Motor neuron (in vitro differentiated cells): ENCODE data around the gene RFX6. TPM values are rescaled to one million over a fixed set of nuclear protein-coding genes. Genes with fewer than 3 reads are reported as not detected.
A peak's percentile ranks its signal among the peaks of the same experiment; 100 is the strongest.

Experiments
- ATAC-seq, 8 experiments: fragments of 200-7000 bp; cut with Tn5 transposase; replicated peaks in 6 of 8; 2 replicates each; pipeline ENCODE4 v1.8.0; 2021; ENCODE audit warnings: mild to moderate bottlenecking in 8 of 8, moderate library complexity in 8 of 8
- H3K27ac ChIP-seq, 2 donors: fragments of 250-450 bp; sonication (Bioruptor Pico); 2 replicates each; pipeline ENCODE4 v1.9.0; 2021; ENCODE audit warnings: antibody characterized with exemption in 2 of 2, mild to moderate bottlenecking in 2 of 2, moderate library complexity in 1 of 2
- H3K4me1 ChIP-seq, 2 donors: fragments of 250-450 bp; sonication (Bioruptor Pico); replicated peaks in 1 of 2; 2 replicates each; pipeline ENCODE4 v1.6.1; 2021; ENCODE audit warnings: antibody characterized with exemption in 2 of 2, mild to moderate bottlenecking in 2 of 2, moderate library complexity in 1 of 2
- H3K4me3 ChIP-seq, 5 donors: fragments of 250-450 bp; sonication (Bioruptor Pico); 2 replicates each; pipeline ENCODE4 v1.9.0; 2021; ENCODE audit warnings: antibody characterized with exemption in 5 of 5, mild to moderate bottlenecking in 5 of 5, moderate library complexity in 4 of 5
- WGBS, 10 experiments: fragments of 450-650 bp; shearing (Covaris generic); methylation state at CpG; one replicate each; pipeline ENCODE4 v1.0.0; 2022; 5-methylcytosine and 5-hydroxymethylcytosine counted together
- in situ Hi-C, 9 experiments: fragments of 400-800 bp; cut with MboI; loops; one replicate each; pipeline ENCODE4 v1.15.0; 2021; ENCODE audit warnings: low sequenced_read_pairs in 9 of 9, low pct_unique_long_range_greater_than_20kb in 2 of 9; ENCODE audit not compliant: unreplicated experiment in 9 of 9
- total RNA-seq, 8 experiments: library from RNA; unstranded; fragments of 300-600 nt; gene quantifications; 2 replicates each; pipeline versions ENCODE4 v1.2.3 to v1.2.4, GENCODE V29; 2022

Gene RFX6
- total RNA-seq, 8 experiments from 2014 or later, result 0.04 to 0.19 (median 0.05) TPM; not detected in 5

DNA sequence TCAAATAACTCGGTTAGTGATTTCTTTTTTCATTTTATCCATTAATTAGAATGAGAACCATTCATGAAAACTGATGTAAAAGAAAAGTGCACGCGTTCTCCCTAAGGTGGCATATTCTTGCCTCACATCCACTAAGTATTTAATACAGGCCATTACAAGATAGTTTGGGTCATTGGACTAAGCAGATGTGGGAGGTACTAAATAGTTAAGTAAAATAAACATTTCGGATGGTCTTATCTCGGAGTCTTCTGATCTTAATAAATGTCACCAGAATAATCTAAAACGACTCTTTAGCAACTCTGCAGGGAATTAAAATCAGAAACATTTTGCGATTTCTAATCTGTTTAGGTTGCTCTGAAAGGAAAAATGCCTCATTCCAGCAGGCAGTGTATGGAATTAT is 78.7 kb downstream of the RFX6 start:
- Histone ChIP-seq H3K4me1 (no peaks in the 10 kb centered on the region), H3K4me3 (no peak overlapping the region), H3K27ac (no peak overlapping the region)
- in situ Hi-C loops, result loop anchor here in 1 of 9 experiments (25.0 kb wide), 1 partner anchor 168 kb away; no protein-coding TSS in a partner anchor
- WGBS, 10 experiments, result 2 to 100% (median 68%) methylated on average over 1 to 7 of the region's 7 CpGs
- ATAC-seq, result no peak

DNA sequence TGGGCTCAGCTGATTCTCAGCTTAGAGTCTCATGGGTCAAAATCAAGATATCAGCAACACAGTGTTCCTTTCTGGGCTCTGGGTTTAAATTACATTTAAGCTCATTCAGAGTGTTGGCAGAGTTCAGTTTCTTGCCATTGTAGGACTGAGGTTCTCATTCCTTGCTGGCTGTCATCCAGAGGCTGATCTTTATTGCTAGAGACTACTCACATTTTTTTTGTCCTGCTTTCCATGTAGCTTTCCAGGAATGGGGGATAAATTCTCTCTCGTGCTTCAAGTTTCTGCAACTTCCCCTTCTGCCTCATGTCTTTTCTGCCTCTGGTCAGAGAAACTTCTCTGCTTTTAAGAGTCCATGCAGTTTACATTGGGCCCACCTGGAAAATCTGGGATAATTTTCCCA is 86.9 kb downstream of the RFX6 start:
- no peak overlapping the region for H3K4me3 ChIP-seq
- 29 to 100% (median 75%) methylated on average over 1 of the region's 1 CpG; no CpG with 5 or more reads in 3 of the 10 experiments for WGBS, 10 experiments
- no peak overlapping the region for H3K27ac ChIP-seq
- ATAC-seq, result no peak
- in situ Hi-C loops, result loop anchor here in 1 of 9 experiments (25.0 kb wide), 1 partner anchor 177 kb away; no protein-coding TSS in a partner anchor
- peaks cover 0 to under 1% of the 10 kb centered on the region in 2 donors for H3K4me1 ChIP-seq

DNA sequence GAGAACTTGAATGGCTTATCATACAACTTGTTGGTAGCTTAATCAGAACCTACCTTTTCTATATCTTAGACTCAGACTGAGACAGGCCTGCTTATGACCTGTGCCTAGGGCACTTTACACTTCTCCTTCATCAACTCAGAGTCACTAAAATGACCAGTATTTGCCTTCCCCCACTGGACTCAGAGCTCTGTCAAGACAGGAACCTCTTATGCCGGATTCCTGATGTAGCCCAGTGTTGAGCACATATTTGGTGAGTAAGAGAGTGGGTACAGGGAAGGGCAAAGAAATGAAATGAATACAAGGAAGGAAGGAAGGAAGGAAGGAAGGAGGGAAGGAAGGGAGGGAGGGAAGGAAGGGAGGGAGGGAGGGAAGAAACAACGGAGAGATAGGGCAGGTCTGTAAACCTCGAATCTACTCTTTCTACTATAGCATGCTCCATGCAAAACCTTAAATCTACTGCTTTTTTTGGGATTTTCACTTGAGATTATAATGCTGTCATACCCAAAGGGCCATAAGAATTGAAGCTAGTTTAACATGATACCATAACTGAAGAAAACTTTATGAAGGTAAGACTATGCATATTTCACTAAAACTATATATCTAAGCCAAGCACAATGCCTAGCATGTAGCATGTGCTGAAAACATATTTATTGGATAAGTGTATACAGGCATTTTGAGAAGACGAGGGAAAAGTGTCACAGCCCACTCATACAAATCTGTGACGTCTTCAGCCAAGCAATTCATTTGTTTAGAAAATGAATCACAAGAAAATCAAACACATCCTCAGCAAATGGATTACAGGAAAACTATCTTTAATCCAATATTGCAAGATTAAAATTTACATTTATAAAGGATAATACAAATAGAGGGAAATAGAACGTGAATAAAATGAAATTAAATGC is 89.9 kb downstream of the RFX6 start:
- WGBS, 10 experiments, result 3 to 94% (median 64%) methylated on average over 2 to 4 of the region's 6 CpGs
- H3K4me3 ChIP-seq, result no peak overlapping the region
- no peak overlapping the region for H3K27ac ChIP-seq
- in situ Hi-C loops, result loop anchor here in 1 of 9 experiments (25.0 kb wide), 1 partner anchor 180 kb away; no protein-coding TSS in a partner anchor
- ATAC-seq, result no peak
- peaks cover 0 to 4% of the 10 kb centered on the region in 2 donors for H3K4me1 ChIP-seq

DNA sequence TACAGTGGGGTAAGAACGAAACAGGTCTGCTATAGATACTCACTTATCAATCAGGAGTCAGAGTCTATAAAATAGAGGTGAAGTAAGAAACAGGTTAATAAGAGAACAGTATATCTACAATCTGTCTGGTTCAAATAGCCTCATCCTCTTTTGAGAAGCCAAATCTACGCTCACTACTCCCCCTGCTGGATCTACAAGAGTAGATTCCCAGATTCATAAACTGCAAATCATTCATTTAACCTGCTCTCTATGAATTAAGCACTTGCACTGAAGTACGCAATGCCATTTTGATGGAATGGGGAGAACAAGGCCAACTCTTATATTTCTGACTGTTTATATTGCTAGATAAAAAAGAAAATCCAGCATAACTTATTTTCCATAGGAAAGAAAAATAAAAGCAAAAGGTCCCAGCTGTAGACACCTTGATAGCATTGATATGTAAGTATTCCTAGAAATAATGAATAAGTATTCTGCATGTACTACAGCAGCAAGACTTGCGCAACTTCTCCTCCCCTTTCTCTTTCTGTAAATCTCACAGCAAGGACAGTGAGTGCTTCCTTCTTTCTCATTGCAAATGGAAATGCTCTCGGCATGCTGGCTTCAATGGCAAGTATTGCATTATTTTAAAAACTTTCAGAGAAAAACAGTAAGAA is 92.3 kb downstream of the RFX6 start:
- WGBS, 10 experiments, result 3 to 40% (median 17%) methylated on average over 3 to 5 of the region's 5 CpGs; no CpG with 5 or more reads in 1 of the 10 experiments
- H3K4me3 ChIP-seq, result no peak overlapping the region
- H3K4me1 ChIP-seq, result peaks cover 0 to 4% of the 10 kb centered on the region in 2 donors
- peak; percentile 45 to 79 (median 59) for ATAC-seq
- no peak overlapping the region for H3K27ac ChIP-seq
- in situ Hi-C loops, result loop anchor here in 1 of 9 experiments (25.0 kb wide), 1 partner anchor 182 kb away; no protein-coding TSS in a partner anchor

DNA sequence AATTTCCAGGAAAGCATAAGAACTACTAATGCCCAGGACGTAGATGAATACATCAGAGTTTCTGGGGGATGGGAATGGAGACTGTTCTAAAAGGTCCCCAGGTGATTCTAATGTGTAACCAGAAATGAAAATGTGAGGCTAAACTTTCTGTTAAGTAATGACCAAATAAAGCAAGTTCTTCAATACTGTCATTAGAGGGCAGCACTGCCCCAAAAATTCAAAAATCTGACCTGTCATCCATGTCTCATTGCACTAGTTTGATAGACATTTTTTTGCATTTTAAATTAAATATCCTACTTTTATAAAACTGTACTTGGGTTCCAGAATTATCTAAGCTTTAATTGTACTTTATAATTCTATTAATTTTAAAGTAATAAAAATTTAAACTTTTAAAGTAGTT is 94.9 kb downstream of the RFX6 start:
- WGBS, 10 experiments, result 0% methylated on average over 1 of the region's 1 CpG; no CpG with 5 or more reads in 2 of the 10 experiments
- no peak overlapping the region for H3K4me3 ChIP-seq
- peak in 4 of 8 experiments; percentile 24 to 54 (median 48) for ATAC-seq
- in situ Hi-C loops, result loop anchor here in 1 of 9 experiments (25.0 kb wide), 1 partner anchor 185 kb away; no protein-coding TSS in a partner anchor
- no peak overlapping the region for H3K27ac ChIP-seq
- H3K4me1 ChIP-seq, result peaks cover 0 to 4% of the 10 kb centered on the region in 2 donors

DNA sequence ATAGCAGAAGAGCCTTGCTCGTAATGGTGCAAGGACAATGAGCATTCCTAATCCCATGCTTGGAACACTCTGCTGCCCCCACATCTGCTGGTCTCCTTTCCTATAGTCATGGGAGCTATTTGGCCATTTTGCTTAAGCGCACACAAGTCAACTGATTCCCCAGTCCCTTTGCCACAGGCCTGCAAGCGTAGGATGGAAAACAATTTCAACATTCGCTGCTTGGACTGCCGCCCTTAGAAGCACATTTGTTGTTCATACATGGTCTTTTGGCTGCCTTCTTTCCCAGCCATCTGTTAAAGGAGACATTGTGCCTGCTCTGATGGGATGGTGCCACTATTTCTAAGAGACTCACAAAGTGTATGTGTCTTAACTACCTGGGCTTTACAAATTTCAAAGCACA is 96.9 kb downstream of the RFX6 start:
- no peak for ATAC-seq
- Histone ChIP-seq H3K4me1 (peaks cover 0 to 4% of the 10 kb centered on the region in 2 donors), H3K4me3 (no peak overlapping the region), H3K27ac (no peak overlapping the region)
- in situ Hi-C loops, result loop anchor here in 1 of 9 experiments (25.0 kb wide), 1 partner anchor 187 kb away; no protein-coding TSS in a partner anchor
- WGBS, 10 experiments, result 9 to 100% (median 92%) methylated on average over 1 to 5 of the region's 5 CpGs; no CpG with 5 or more reads in 2 of the 10 experiments

DNA sequence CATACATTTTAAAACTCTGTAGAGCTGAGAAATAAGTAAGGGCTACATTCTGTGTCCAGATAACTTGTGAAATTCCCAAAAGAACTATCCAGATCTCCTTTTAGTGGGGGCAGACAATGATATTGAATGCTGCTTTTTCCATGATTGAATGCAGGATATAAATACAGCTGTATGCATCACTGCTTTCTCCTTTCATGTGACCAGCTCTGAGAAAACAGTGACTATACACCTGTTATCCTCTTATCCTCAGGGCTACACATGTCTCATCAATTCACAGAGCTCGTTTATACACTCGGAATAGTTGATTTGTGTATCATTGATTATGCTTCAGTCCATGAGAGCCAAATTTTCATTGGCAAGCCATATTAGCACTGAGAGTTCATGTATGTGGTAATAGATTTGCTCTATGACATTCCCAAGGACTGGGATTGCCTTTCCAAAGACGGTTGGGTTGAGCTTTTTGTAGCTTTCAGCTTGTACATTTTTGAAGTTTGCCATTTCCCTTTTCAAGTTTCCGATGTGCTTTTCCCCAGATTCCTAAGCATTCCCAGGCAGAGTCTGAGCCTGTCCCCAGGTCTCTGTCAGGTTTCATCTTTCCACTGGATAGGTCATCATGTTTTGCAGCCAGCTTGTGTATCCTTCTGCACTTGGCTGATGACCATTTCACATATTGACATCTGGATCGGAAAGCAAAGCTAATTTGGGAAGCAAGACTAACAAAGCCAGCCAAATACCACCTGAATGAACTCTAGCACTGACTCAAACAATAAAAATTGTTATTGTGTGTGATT is 97.7 kb downstream of the RFX6 start:
- 0 to 81% (median 47%) methylated on average over 2 to 5 of the region's 5 CpGs; no CpG with 5 or more reads in 2 of the 10 experiments for WGBS, 10 experiments
- Histone ChIP-seq H3K4me1 (no peaks in the 10 kb centered on the region), H3K27ac (no peak overlapping the region), H3K4me3 (no peak overlapping the region)
- in situ Hi-C loops, result loop anchor here in 1 of 9 experiments (25.0 kb wide), 1 partner anchor 187 kb away; no protein-coding TSS in a partner anchor
- ATAC-seq, result no peak

DNA sequence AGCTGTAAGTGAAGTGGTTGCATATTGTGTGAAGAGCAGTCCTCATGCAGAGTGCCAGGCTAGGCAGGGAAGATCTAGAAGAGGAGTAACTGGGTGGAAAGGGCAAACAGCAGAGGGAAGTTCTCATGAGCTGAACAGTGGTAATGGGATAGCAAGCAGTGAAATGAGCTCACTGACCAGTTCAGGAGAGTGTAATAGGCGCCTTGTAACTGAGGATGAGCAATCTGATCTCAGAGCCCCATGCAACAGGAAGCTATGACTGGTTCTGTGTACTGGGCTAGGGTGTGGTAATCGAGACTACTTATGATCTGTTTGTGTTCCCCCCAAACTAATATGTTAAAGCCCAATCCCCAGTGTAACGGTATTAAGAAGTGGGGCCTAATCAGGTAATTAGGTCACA is 98.6 kb downstream of the RFX6 start:
- no peak for ATAC-seq
- H3K4me1 ChIP-seq, result no peaks in the 10 kb centered on the region
- in situ Hi-C loops, result no loop called here
- WGBS, 10 experiments, result 0 to 100% (median 86%) methylated on average over 1 to 3 of the region's 3 CpGs; no CpG with 5 or more reads in 3 of the 10 experiments
- H3K27ac ChIP-seq, result no peak overlapping the region
- no peak overlapping the region for H3K4me3 ChIP-seq

DNA sequence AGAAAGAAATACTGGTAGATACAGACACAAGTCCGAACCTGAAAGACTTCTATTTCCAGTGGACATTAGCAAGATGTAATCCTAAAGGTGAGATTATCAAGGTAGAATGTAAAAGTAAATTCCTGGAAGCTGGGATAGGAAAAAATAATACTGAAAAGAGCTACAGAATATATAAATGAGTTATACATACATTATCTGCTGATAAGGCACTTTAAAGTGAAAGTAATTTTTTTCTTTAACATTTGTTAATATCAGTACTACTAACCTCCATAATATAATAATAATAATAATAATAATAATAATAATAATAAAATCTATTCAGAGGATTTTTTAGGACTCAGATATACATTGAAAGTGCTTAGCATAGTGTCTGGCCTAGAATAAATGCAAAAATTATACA is 102.5 kb downstream of the RFX6 start:
- in situ Hi-C loops, result no loop called here
- H3K27ac ChIP-seq, result no peak overlapping the region
- no peaks in the 10 kb centered on the region for H3K4me1 ChIP-seq
- no peak overlapping the region for H3K4me3 ChIP-seq
- 0 to 88% (median 40%) methylated on average over 1 of the region's 1 CpG; no CpG with 5 or more reads in 1 of the 10 experiments for WGBS, 10 experiments
- ATAC-seq, result no peak

Other genes with a start within 250 kb of the RFX6 start
- 10 to 100 TPM; 15.1 to 27.6 (median 20.1) TPM for gene ZUP1, start 208.5 kb upstream of the RFX6 start, total RNA-seq
- gene KPNA5, start 196.0 kb upstream of the RFX6 start, total RNA-seq, result 10 to 100 TPM in 6 of 8 experiments, 1 to 10 TPM in 2; 2.8 to 37.7 (median 23.1) TPM
- 10 to 100 TPM in 2 of 8 experiments, under 1 TPM in 3, not detected in 3; 0.38 to 13.1 (median 0.96) TPM for gene FAM162B, start 111.5 kb upstream of the RFX6 start, total RNA-seq
- gene GPRC6A, start 48.2 kb upstream of the RFX6 start, total RNA-seq, result under 1 TPM in 6 of 8 experiments, not detected in 2; 0.13 to 0.24 (median 0.18) TPM